ENCODE data around the gene ZSCAN4.

GRCh38 chr19:57686727-57687126 is 18.0 kb downstream of the ZSCAN4 start:
- TF ChIP-seq CTCF (IDR thresholded peaks at IDR 0.05) (no peak), POLR2A (IDR thresholded peaks at IDR 0.05) (no peak)
